ENCODE results near the gene DNAH1. TPM values are rescaled to one million over a fixed set of nuclear protein-coding genes. Genes with fewer than 3 reads are reported as not detected.

The DNAH1 gene
- polyA plus RNA-seq, 1 donor: 5.6 TPM

DNA sequence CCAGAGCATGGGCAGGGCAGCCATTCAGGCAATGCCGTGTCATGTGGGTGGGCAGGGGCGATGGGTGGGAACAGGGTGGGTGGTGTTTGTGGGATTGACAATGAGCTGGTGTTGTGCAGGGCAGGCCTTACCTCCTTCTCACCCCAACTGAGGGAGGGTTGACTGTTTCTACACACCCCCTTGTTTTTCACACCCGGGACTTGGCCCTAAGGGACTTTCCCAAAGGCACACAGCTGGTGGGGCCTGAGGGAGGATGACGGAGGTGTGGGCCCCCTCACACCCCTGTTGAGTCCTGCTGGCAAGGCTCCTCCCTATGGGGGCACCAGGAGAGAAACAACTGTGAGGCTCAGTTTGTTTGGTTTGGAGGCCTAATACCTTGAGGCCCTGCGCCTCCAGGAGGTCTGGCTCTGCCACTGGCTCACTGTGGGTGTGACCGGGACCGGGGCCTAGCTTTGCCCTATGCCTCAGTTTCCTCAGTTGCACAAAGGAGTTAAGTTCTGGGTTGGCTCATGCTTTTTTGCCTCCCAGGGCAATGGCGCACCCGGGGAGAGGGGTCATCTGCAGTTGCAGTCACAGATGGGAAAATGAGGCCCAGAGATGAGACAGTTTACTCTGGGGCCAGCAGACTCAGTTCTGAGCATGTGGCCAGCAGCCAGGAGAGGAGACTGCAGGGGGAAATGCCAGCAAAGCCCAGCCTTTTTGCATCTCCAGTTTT is 5.1 kb upstream of the DNAH1 start:
- DNase-seq (ENCODE audit: low read depth): no peak

DNA sequence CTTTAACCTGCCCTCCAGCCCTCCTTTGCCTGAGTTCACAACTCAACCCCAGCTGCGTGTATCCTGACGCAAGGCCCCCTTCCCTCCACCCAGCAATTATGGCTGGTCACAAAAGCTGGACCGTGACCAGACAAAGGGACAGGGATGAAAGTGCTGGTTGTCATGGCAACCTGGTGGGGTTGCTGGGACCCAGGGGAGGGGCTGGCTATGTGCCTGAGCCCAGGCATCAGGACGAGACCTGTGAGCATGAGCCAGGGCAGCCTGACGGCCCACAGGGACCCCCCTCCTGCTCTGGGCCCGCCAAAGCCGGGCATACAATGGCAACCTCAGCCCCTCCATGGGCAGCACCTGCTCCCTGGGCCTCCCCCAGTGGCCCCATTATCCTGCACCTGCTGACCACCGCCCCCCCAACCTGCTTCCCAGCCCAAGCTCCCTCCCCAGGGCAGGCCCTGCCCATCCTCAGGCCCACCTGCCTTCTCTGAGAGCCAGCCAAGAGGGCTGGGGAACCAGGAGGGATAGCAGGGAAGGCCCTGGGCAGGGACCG is 4.5 kb upstream of the DNAH1 start:
- no peak for DNase-seq (ENCODE audit: low read depth)

DNA sequence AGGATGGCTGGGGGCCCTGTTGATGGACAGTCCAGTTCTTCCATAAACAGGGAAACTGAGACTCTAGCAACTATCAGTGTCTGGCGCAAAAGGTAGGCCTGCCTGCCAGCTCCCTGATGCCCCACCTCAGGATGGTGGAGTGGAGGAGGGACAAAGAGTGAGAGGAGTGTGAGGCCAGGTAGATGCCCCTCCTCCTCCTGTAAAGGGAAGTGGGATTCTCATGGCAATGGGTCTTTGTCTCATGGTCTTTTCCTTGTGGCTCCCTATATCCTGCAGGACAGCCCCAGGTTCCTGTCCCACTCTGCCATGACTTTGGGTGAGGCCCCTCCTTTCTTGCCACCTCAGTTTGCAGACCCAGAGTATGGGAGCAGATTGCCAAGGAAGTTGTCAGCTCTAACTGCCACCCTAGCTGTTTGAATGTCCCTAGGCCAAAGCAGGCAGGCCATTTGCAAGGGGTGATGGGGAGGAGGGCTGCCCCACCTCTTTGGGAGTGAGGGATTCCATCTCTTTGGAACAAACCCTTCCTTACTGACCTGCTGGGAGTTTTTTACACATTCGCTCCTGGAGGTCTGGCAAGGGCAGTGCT is 2.8 kb upstream of the DNAH1 start:
- no peak for DNase-seq (ENCODE audit: low read depth)

DNA sequence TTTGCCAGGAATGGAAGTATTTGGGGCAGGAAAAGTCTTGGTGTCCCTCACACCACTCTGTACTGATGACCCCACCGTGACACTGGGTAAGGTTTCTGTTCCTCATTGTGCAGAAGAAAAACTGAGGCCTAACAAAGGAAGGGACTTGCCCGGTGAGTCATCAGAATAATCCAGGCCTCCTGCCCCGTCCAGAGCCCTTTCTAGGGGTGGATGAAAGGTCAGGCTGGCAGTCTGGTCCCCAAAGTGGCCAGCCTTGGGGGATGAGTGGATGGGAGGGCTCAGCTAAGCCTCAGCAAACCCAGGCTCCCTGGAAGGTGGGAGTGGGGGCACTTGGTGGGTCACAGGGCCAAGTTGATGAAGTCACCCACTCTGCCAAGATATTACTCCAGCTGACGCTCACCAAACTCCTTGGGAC is 2.3 kb upstream of the DNAH1 start:
- no peak for DNase-seq (ENCODE audit: low read depth)

DNA sequence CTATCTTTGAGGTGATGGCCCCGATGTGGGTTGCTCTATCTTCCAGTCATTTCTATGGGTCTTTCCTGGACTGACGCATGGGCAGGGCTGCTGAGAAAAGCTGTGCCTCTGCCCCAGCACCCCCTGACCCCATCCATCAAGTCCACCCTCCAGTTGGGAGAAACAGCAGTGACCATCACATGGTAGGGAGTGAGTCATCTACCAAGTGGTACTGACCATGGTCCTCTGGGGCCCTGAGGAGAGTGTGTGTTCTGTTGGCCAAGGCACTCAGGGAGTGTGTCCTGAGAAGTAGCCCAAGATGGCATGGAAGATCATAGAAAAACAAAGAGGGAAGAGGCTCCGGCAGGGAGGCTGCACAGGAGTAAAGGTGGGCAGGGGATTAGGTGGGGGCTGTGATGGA is 1.6 kb upstream of the DNAH1 start:
- no peak for DNase-seq (ENCODE audit: low read depth)

DNA sequence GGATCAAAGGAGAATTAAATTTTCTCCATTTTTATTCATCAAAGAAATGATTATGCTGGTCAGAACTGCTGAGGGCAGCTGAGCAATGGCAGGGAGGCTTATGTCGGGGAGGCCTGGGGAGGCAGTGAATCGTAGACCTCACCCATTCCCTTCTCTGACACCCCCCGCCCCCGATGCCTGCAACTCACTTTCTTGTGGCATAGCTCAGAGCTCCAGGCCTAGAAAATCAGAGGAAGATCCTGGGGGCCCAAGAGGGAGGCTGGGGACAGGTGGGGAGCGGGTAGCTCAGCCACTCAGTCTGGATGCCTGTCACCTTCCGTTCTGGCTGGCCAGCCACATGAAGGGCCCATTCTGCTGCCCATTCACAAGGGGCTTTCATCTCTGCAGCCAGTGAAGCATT is 1.1 kb upstream of the DNAH1 start:
- DNase-seq (ENCODE audit: low read depth): no peak

DNA sequence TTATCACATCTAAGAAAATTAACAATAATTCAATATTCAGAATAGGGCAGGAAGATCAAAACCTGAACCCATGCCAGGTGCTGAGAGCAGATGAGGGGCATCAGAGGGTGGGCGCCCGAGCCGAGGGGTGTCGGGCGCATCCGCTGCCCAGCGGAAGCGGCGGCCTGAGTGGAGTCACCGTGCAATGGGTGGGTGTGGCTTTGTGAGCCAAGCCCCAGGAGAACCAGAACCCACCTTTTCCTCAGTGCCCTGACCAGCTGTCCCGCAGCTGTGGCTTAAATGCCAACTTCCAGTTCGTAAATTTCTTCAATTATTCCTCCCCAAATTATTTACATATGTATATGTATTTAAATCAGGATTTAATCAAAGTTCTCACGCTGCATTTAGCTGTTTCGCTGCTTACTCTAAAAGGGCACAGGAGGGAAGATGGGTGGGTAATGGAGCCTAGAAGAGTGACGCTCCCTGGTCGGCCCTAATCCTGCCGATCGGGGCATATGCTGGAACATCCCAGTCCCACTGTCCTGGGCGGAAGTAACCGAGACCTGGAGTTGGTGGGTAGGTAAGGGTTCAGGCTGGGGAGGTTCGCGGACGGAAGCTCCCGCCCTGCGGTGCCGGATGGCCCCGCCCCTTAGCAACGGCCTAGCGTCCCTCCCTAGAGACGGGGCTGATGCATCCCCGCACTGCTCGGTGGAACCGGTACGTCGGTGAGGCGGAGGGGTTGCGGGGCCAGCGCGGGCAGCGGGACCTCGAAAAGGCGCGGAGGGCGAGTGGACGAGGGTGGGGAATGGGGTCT is 1.3 kb downstream of the DNAH1 start:
- DNase-seq (ENCODE audit: low read depth): no peak

DNA sequence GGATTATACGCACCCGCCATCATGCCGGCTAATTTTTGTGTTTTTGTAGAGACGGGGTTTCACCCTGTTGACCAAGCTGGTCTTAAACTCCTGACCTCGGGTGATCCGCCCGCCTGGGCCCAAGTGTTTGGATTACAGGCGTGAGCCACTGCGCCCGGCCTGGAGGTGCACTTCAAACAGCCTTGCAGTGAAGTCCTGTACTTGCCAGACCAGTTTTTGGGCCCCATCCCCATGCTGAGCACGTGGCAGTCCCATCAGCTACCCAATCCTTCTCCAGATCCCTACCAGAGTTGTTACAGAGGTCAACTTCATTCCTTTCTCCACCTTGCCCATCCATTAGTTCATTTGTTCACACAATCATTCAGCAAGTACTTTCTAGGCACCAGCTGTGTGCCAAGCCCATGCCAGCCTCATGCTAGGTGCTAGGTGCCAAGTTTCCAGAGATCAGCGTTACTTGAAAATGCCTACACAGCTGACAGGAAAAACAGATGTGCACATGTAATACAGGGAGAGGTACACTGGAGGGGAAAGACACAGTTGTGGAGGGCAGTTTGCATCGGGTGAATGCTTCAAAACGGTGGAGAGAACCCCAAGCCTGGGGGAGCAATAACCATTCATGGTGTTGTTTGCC is 2.2 kb downstream of the DNAH1 start:
- DNase-seq (ENCODE audit: low read depth): no peak

DNA sequence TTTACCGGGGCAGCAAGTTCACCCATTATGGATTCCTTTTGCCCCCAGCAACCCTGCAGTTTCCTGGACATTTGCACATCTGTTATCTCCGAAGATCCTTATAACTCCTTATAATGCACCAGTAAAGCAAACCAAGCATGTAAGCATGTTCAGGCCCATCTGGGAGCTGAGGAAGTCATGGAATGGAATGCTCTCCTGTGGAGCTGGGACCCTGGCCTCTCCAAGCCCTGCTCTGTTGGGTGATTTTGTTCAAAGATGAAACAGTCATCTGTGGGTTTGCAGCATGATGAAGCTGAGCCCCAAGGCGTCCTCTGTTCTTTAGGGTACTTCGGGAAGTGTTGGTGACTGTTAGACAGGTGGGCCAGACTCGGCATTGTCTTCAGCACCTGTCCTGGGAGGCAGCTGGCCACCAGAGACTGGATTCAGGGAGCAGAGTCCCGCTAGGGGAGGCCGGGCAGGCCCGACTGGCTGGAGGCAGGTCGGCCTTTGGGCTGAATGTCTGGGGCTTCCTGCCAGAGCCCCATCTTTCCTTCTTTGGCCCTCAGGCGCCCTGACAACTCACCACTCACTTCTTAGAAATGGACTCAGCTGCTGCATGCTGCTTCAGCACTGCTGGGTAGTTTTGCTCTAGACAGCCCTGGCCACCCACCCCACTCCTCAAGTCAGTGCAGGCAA is 3.9 kb downstream of the DNAH1 start:
- no peak for DNase-seq (ENCODE audit: low read depth)

DNA sequence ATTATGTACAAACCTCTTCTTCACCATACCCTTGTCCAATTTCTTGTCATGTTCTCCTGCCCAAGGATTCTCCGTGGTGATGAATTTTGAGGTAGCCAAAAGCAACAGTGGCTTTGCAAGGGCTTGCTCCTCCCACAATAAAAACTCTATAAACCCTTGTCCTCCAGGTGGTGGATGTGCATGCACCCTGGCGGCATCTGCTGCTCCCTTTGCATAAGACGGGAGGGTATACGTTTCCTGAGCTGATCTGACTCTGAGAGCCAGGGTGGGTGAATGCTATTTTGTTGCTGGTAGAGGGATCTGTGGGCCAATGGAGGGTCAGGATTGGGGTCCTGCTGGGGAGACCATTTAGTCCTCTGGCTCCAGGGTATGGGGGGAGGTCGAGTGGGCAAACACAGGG is 5.4 kb downstream of the DNAH1 start:
- DNase-seq (ENCODE audit: low read depth): no peak

DNA sequence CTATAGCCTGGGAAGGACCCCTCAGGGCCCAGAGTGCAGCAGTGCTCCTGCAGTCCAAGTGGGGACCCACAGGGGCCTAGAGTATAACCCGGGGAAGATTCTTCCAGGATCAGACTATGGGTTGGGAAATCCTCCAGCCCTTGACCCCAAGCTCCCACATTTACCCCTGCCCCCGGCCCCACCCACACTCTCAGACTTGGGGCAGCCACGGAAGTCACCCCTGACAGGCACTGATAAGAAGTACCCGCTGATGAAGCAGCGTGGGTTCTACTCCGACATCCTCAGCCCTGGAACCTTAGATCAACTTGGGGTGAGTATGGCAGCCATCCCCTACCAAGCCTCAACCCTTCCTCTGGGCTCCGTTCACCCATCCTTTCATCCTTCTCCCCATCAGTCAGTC is 6.3 kb downstream of the DNAH1 start:
- no peak for DNase-seq (ENCODE audit: low read depth)

DNA sequence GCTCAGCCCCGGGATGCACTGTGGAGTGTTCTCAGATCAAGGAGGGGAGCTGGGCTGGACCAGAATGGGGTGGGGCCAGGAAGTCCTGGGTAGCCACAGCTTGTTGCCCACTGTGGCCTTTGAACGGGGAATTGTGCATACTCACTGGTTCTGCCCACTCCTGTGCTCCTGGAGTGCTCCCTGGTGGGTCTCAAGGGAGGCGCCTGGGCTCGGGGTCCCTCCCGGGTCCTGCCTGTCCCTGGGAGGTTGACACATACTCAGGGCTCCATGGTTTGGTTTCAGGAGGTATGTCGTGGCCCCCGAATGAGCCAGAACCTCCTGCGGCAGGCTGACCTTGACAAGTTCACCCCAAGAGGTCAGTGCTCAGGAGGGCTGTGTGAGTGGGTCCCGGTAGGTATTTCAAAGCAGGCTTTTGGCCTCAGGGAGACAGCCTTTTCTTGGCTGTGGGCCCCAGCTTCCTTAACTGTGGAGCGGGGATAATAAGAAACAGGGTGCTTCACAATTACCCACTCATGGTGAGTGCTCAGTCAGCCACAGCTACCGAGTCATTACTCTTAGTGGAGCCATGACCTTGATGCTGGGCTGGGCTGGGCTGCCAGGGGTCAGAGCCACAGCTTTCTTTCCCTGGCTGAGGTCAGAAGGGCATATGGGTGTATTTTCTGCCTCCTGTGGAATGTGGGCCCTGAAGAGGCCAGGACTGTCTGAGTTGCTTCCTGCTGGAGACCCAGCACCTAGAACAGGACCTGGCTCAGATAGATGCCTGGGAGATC is 7.6 kb downstream of the DNAH1 start:
- DNase-seq (ENCODE audit: low read depth): no peak

DNA sequence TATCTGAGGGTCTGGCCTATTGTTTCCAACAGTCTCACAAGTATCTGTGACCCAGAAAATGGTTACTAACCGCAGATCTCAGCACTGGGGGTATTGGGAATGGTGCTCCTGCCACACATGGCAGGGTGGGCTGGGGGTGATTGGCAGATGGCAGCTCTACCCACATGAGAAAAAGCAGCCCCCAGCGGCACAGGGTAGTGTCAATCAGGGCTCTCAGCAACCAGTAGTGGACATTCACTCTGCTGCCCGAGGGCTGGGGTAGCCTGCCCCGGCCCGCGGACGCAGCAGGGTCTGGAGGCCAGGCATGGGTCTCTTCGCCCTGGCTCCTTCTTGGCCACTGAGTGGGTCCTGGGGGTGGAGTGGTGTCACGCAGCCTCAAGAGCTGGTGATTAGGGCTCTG is 8.6 kb downstream of the DNAH1 start:
- no peak for DNase-seq (ENCODE audit: low read depth)

DNA sequence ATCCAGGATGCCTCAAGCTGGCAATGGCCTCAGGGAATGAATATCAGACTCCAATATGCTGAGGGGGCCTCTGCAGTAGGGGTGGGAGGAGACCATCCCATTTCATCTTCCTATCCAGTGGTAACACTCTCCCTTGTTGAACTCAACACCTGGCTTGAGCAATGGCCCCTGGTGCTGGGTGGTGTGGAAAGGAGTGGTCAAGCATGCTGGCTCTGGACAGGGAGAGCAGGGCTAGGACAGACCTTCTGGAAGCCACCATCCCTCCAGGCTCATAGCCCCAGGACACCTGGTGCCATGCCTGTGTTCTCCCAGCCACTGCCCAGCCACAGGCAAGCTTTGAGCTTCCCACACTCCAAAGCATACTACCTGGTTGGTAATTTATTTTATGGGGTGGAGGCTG is 9.6 kb downstream of the DNAH1 start:
- no peak for DNase-seq (ENCODE audit: low read depth)

DNA sequence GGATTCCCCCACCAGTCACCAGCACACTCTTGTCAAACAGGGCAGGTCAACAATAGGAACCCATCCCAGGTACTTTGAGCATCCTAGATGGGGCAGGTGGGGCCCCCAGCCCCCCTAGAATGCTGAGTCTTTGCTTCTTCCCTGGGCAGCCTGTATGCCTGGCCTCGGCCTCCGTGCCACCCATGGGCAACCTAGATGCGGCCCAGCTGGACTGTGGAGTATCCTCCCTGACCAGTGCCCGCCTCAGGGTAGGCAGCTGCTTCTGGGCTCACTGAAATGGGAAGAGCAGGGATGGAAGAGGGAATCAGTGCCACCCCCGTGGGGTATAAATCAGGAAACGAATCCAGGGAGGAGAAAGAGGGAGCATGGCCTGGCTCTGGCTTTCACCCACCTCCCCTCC is 10.9 kb downstream of the DNAH1 start:
- no peak for DNase-seq (ENCODE audit: low read depth)

DNA sequence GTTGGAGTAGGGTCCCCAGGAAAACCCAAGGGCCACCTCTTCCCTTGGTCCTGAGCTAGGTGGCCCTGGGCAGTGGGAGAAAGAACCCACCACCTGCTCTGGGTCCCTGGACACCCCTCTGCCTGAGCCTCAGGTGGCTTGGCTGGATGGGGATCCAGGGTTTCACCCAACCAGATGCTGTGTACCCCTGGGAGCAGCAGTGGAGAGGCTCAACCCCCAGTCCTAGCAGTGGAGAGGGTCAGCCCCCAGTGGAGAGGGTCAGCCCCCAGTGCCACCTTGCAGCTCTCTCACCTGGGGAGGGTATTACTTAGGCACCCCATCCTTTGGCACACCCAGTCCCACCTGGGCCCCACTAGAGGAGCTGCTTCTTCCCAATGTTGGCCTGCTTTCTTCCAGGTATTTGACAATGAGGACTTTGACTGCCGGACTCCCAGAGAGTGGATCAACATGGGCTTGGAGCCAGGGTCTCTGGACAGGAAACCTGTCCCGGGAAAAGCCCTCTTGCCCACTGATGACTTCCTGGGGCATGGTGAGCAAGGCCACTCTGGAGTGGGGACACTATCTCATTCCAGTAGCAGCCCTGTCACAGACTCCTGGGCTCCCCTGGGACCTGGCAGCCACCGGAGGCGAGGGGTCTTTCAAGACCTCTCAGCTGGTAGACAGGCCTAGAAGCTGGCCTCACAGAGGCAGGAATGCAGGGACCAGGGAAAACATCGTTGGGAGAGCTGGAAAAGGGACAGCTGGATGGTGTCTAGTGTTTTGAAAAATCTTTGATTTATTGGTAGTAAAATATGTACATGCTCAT is 11.6 kb downstream of the DNAH1 start:
- no peak for DNase-seq (ENCODE audit: low read depth)

DNA sequence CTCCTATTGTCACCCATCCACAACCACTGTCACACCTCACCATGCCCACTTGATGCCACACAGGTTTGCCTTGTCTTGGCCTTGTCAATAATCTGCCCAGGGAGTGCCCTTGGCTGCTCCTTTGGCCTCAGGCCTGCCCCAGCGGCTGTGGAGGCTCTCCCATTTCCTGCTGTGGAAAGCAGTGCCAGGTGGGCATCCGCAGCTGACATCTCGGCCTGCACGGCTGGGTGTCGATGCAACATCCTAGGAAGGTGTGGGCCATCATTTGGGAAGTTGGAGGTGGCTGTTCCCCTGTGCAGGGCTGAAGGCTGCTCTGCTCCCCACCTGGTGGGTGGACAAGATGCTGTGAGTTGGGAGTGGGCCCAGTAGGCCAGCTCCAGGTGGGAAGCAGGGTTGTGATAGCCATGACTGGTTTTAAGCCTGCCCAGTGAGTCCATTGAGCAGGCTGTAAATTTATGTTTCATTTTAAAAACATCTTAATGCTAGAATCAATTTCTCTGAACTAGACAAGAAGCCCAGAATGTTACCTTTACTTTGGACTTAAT is 12.5 kb downstream of the DNAH1 start:
- no peak for DNase-seq (ENCODE audit: low read depth)

DNA sequence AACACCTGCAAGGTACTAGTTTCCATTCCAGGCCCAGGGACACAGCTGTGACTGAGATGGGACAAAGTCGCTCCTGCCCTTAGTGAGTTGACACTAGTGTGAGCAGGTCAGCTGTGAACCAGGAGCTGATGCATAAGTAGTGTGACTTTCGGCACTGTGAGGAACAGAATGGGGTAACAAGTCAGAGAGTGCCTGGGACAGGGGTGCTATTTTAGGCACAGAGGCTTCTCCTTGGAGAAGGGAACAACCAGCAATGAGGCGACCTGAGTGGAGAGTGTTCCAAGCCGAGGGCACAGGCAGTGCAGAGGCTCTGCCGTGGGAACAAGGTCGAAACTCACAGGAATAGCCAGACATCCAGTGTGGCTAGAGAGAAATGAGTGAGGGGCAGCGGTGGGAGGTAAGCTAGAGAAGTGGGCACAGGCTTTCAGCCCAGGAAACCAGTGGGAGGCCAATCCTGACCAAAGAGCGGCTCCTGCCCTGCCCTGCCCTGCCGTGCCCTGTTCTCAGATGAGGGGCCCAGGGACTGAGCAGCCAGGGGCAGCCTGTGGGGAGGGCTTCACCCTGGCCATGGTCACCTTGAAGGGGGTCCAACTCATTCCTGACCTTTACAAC is 14.2 kb downstream of the DNAH1 start:
- no peak for DNase-seq (ENCODE audit: low read depth)

DNA sequence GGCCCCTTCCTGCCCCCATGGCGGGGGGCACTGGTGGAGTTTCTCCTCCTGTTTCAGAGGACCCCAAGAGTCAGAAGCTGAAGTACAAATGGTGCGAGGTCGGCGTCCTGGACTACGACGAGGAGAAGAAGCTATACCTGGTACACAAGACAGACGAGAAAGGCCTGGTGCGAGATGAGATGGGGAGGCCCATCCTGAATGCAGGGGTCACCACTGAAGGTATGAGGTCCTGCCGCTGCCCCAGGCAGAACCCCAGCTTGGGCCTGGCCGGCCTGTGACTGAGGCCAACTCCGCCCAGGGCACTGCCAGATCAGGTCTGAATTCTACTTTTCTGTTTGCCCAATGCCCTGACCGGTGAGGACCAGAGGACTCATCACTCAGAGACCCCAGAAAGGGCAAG is 15.0 kb downstream of the DNAH1 start:
- DNase-seq (ENCODE audit: low read depth): no peak
